Astrocyte (in vitro differentiated cells and primary cell): ENCODE data around the gene IQGAP2. TPM values are rescaled to one million over a fixed set of nuclear protein-coding genes. Genes with fewer than 3 reads are reported as not detected.
A peak's percentile ranks its signal among the peaks of the same experiment; 100 is the strongest.

ENCODE experiments used
- DNase-seq: peaks from one replicate; pipeline ENCODE4 v3.0.0-alpha.2; 2010; ENCODE audit warnings: low read depth
- FAIRE-seq: peaks from 2 replicates; lab custom pipeline; 2011; peaks lifted over from hg19 to GRCh38; lab: Jason Lieb, UNC
- H2AFZ ChIP-seq: 2 replicates; pipeline ENCODE4 v1.6.0; 2012; ENCODE audit warnings: low read depth, low read length, inconsistent platforms
- H3K27ac ChIP-seq: 2 replicates; pipeline ENCODE4 v1.5.1; 2011; ENCODE audit warnings: low read depth, low read length, inconsistent platforms
- H3K27me3 ChIP-seq: 2 replicates; pipeline ENCODE4 v1.6.0; 2011; ENCODE audit warnings: low read length, inconsistent platforms; ENCODE audit not compliant: insufficient read depth
- H3K36me3 ChIP-seq: 2 replicates; pipeline ENCODE4 v1.5.1; 2011; ENCODE audit warnings: low read length, inconsistent platforms; ENCODE audit not compliant: insufficient read depth
- H3K4me1 ChIP-seq: 2 replicates; pipeline ENCODE4 v1.5.1; 2011; ENCODE audit warnings: low read length, inconsistent platforms; ENCODE audit not compliant: insufficient read depth
- H3K4me2 ChIP-seq: 2 replicates; pipeline ENCODE4 v1.6.0; 2012; ENCODE audit warnings: low read length, inconsistent platforms
- H3K4me3 ChIP-seq: 2 replicates; pipeline ENCODE4 v1.5.1; 2011; ENCODE audit warnings: low read depth, mild to moderate bottlenecking, low read length, inconsistent platforms; ENCODE audit not compliant: insufficient read depth
- H3K79me2 ChIP-seq: 2 replicates; pipeline ENCODE4 v1.6.0; 2012; ENCODE audit warnings: mild to moderate bottlenecking, low read length, inconsistent platforms; ENCODE audit not compliant: insufficient read depth
- H3K9ac ChIP-seq: 2 replicates; pipeline ENCODE4 v1.6.0; 2012; ENCODE audit warnings: mild to moderate bottlenecking, low read length, inconsistent platforms
- H3K9me3 ChIP-seq: 2 replicates; pipeline ENCODE4 v1.5.1; 2012; ENCODE audit warnings: low read depth, mild to moderate bottlenecking, low read length, inconsistent platforms; ENCODE audit not compliant: insufficient read depth
- H4K20me1 ChIP-seq: 2 replicates; pipeline ENCODE4 v1.6.0; 2012; ENCODE audit warnings: low read length, inconsistent platforms; ENCODE audit not compliant: insufficient read depth
- H3K27ac Mint-ChIP-seq: one replicate; pipeline ENCODE4 v1.8.0; 2021; ENCODE audit warnings: mild to moderate bottlenecking, mixed read lengths; ENCODE audit not compliant: unreplicated experiment
- H3K27me3 Mint-ChIP-seq: one replicate; pipeline ENCODE4 v1.8.0; 2021; ENCODE audit warnings: low read depth, mixed read lengths; ENCODE audit not compliant: unreplicated experiment
- H3K36me3 Mint-ChIP-seq: one replicate; pipeline ENCODE4 v1.8.0; 2021; ENCODE audit warnings: low read depth, mixed read lengths; ENCODE audit not compliant: unreplicated experiment
- H3K4me1 Mint-ChIP-seq: one replicate; pipeline ENCODE4 v1.8.0; 2021; ENCODE audit warnings: low read depth, mixed read lengths; ENCODE audit not compliant: unreplicated experiment
- H3K4me3 Mint-ChIP-seq: one replicate; pipeline ENCODE4 v1.8.0; 2021; ENCODE audit warnings: mild to moderate bottlenecking, moderate library complexity, mixed read lengths; ENCODE audit not compliant: unreplicated experiment
- H3K9me3 Mint-ChIP-seq: one replicate; pipeline ENCODE4 v1.8.0; 2021; ENCODE audit warnings: mild to moderate bottlenecking, mixed read lengths; ENCODE audit not compliant: unreplicated experiment
- EZH2 ChIP-seq: IDR thresholded peaks from 2 replicates; pipeline ENCODE4 v1.6.1; 2012; ENCODE audit warnings: mild to moderate bottlenecking, low read length, inconsistent platforms; ENCODE audit not compliant: insufficient read depth
- total RNA-seq: library from RNA; stranded (reverse); gene quantifications from 2 replicates; pipeline ENCODE4 v1.2.1, GENCODE V29; 2021
- TF ChIP-seq, protein P1 (sequence below): IDR thresholded peaks from 2 replicates; pipeline ENCODE4 v1.5.1; 2011; ENCODE audit warnings: low read depth, mild to moderate bottlenecking, inconsistent platforms, low read length, moderate library complexity; ENCODE audit not compliant: insufficient read depth

The IQGAP2 gene
- total RNA-seq, 1 donor from 2014 or later: 2.9 TPM

DNA sequence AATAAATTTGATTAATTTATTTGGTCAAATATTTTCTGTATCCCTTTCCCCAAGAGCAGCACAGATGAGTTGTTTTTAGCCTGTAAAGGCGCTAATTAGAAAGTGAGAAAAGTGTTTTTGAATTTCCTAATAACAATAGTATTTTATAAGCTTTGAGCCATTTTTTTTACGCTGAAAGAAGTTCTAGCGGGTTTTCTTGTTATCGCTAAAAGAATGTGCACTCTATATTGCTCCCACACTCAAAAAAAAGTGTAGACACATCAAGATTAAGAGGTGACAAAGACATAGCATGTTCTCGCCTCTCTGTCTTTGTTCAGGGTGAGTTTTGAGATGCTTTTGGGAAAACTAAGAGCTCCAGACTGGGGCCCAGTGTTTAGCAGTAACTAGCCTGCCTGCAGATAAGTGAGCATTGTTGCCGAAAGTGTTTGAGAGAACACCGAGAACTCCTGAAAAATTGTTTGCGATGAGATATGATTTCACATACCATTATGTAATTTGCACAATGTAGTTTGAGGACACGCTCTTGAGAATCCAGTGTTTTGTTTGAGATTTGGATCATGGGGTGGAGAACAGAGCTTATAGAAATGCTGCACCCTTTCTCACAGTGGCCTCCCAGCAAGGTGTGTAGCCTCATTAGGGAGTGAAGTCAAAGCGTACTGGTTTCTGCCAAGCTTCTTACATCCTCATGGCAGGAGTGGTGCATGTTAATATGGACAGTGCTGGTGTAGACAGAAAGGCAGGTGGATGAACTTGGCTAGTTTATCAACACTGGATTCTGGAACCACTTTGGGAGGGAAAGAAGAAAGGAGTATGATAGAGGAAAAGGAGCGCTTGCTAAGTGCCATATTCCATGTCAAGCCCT, 314.4 kb downstream of the IQGAP2 start:
- no peaks in the 10 kb centered on the region for H3K9me3 Mint-ChIP-seq
- peak overlapping the region; percentile 95 for H3K4me3 Mint-ChIP-seq
- H4K20me1 ChIP-seq: peaks cover 31% of the 10 kb centered on the region
- H3K4me3 ChIP-seq: peak overlapping the region; percentile 81
- no peak overlapping the region for H2AFZ ChIP-seq
- DNase-seq (no peak), FAIRE-seq (no peak)
- H3K36me3 Mint-ChIP-seq: peaks cover 10% of the 10 kb centered on the region
- H3K27ac ChIP-seq: peak overlapping the region; percentile 77
- H3K9ac ChIP-seq: peak overlapping the region; percentile 90
- peaks cover 65% of the 10 kb centered on the region for H3K79me2 ChIP-seq
- no peaks in the 10 kb centered on the region for H3K27me3 ChIP-seq
- H3K27me3 Mint-ChIP-seq: no peaks in the 10 kb centered on the region
- H3K4me2 ChIP-seq: peak overlapping the region; percentile 93
- no peaks in the 10 kb centered on the region for H3K9me3 ChIP-seq
- peaks cover 30% of the 10 kb centered on the region for H3K4me1 ChIP-seq
- H3K4me1 Mint-ChIP-seq: peaks cover 27% of the 10 kb centered on the region
- H3K27ac Mint-ChIP-seq: peak overlapping the region; percentile 55
- H3K36me3 ChIP-seq: peaks cover 2% of the 10 kb centered on the region
- TF ChIP-seq EZH2: no peak
- TF ChIP-seq, protein P1, sequence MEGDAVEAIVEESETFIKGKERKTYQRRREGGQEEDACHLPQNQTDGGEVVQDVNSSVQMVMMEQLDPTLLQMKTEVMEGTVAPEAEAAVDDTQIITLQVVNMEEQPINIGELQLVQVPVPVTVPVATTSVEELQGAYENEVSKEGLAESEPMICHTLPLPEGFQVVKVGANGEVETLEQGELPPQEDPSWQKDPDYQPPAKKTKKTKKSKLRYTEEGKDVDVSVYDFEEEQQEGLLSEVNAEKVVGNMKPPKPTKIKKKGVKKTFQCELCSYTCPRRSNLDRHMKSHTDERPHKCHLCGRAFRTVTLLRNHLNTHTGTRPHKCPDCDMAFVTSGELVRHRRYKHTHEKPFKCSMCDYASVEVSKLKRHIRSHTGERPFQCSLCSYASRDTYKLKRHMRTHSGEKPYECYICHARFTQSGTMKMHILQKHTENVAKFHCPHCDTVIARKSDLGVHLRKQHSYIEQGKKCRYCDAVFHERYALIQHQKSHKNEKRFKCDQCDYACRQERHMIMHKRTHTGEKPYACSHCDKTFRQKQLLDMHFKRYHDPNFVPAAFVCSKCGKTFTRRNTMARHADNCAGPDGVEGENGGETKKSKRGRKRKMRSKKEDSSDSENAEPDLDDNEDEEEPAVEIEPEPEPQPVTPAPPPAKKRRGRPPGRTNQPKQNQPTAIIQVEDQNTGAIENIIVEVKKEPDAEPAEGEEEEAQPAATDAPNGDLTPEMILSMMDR: no peak

DNA sequence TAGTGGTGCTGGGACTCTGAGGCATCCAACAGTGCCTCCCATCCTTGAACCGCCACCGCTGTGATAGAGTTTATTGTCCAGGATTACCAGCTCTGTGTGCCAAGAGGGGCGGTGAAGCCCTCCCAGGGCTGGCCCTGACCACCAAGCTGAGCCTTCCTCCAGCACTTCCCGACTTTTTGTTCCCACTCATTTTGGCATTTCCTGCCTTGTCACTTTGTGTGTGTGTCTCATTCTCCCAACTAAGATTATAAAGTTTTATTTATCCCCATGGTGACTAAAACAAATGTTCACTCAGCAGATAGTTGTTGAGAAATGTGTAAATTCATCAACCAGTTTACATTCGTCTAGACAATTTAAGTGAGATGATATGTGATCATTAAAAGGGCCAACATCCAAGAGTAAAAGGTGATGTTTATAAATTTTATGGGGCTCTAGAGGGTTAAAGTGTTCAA, 315.3 kb downstream of the IQGAP2 start:
- Mint-ChIP-seq H3K27me3 (no peaks in the 10 kb centered on the region), H3K27ac (peak overlapping the region; percentile 79), H3K9me3 (no peaks in the 10 kb centered on the region), H3K4me3 (peak overlapping the region; percentile 95), H3K36me3 (peaks cover 10% of the 10 kb centered on the region), H3K4me1 (peaks cover 29% of the 10 kb centered on the region)
- Histone ChIP-seq H3K79me2 (peaks cover 74% of the 10 kb centered on the region), H3K9me3 (no peaks in the 10 kb centered on the region), H3K27ac (peak overlapping the region; percentile 77), H3K4me2 (peak overlapping the region; percentile 93), H3K27me3 (no peaks in the 10 kb centered on the region), H3K36me3 (peaks cover 2% of the 10 kb centered on the region), H3K9ac (peak overlapping the region; percentile 90), H4K20me1 (peaks cover 37% of the 10 kb centered on the region), H3K4me1 (peaks cover 30% of the 10 kb centered on the region), H2AFZ (no peak overlapping the region), H3K4me3 (peak overlapping the region; percentile 81)
- TF ChIP-seq EZH2: no peak
- TF ChIP-seq, protein P1: no peak
- DNase-seq: peak; percentile 71
- FAIRE-seq: no peak
